Activated CD8-positive, alpha-beta T cell treated with anti-CD3 and anti-CD28 coated beads for 36 hours (primary cell): ENCODE results near the gene VIPR2. TPM values are rescaled to one million over a fixed set of nuclear protein-coding genes. Genes with fewer than 3 reads are reported as not detected.

Experiments
- ATAC-seq: fragments of 200-7000 bp; cut with Tn5 transposase; one replicate; pipeline ENCODE4 v1.10.0; 2021; ENCODE audit warnings: mild to moderate bottlenecking, moderate library complexity
- CTCF ChIA-PET: fragments of 350-600 bp; sonication (Branson Sonifier 250); formaldehyde crosslinking; loops from one replicate; lab custom pipeline; 2021; ENCODE audit warnings: antibody characterized with exemption; lab: Charles Lee
- POLR2A ChIA-PET: fragments of 350-600 bp; sonication (Branson Sonifier 250); formaldehyde crosslinking; loops from one replicate; lab custom pipeline; 2021; ENCODE audit warnings: antibody characterized with exemption; lab: Charles Lee
- DNase-seq: peaks from one replicate; pipeline ENCODE4 v3.0.0-alpha.2; 2020
- H3K27ac Mint-ChIP-seq: one replicate; pipeline ENCODE4 v1.8.0; 2021; ENCODE audit warnings: mild to moderate bottlenecking, mixed read lengths
- H3K27me3 Mint-ChIP-seq: one replicate; pipeline ENCODE4 v1.8.0; 2021; ENCODE audit warnings: mixed read lengths
- H3K36me3 Mint-ChIP-seq: one replicate; pipeline ENCODE4 v1.8.0; 2021; ENCODE audit warnings: low read depth, mixed read lengths
- H3K4me1 Mint-ChIP-seq: one replicate; pipeline ENCODE4 v1.8.0; 2021; ENCODE audit warnings: low read depth, mixed read lengths
- H3K4me3 Mint-ChIP-seq: one replicate; pipeline ENCODE4 v1.8.0; 2021; ENCODE audit warnings: mild to moderate bottlenecking, moderate library complexity, mixed read lengths
- H3K9me3 Mint-ChIP-seq: one replicate; pipeline ENCODE4 v1.8.0; 2021; ENCODE audit warnings: mixed read lengths
- intact Hi-C: fragments of 100-400 bp; cut with micrococcal nuclease; formaldehyde crosslinking; loops from one replicate; pipeline ENCODE4 v1.10.0; 2022
- total RNA-seq, 2 experiments: library from RNA; stranded (reverse); gene quantifications; one replicate each; pipeline ENCODE4 v1.2.3, GENCODE V29; 2021
- TF ChIP-seq, protein P1 (sequence below): fragments of 200-600 bp; IDR thresholded peaks from one replicate; pipeline ENCODE4 v1.8.0; 2022; ENCODE audit warnings: antibody characterized with exemption, mild to moderate bottlenecking

VIPR2 gene
- total RNA-seq, 2 experiments from 2014 or later = 0.09 TPM; not detected in 1

DNA sequence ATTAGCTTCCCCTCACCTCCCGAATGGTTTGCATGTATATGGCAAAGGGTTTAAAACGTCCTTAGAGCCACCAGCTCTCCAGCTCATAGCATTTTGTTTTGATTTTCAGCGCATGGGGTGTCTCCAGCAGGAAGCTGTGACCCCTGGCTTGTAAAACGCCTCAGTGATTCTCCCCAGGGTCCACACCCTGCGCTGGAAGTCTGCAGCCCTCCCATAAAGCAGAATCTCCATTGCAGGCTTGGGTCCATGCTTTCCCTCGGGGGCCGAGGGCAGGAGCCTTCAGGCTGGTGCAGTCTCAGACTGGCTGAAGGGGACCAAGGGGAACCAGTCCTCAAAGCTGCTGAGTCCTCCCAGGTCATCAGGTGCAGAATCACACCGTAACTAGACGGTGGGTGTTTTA lies 109.7 kb downstream of the VIPR2 start:
- DNase-seq (no peak), ATAC-seq (no peak)
- Mint-ChIP-seq H3K27me3 (peaks cover 9% of the 10 kb centered on the region), H3K27ac (no peak overlapping the region), H3K36me3 (no peaks in the 10 kb centered on the region), H3K4me3 (no peak overlapping the region), H3K9me3 (no peaks in the 10 kb centered on the region), H3K4me1 (peaks cover 2% of the 10 kb centered on the region)
- CTCF ChIA-PET = no interaction called here
- TF ChIP-seq, protein P1, sequence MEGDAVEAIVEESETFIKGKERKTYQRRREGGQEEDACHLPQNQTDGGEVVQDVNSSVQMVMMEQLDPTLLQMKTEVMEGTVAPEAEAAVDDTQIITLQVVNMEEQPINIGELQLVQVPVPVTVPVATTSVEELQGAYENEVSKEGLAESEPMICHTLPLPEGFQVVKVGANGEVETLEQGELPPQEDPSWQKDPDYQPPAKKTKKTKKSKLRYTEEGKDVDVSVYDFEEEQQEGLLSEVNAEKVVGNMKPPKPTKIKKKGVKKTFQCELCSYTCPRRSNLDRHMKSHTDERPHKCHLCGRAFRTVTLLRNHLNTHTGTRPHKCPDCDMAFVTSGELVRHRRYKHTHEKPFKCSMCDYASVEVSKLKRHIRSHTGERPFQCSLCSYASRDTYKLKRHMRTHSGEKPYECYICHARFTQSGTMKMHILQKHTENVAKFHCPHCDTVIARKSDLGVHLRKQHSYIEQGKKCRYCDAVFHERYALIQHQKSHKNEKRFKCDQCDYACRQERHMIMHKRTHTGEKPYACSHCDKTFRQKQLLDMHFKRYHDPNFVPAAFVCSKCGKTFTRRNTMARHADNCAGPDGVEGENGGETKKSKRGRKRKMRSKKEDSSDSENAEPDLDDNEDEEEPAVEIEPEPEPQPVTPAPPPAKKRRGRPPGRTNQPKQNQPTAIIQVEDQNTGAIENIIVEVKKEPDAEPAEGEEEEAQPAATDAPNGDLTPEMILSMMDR = no peak
- intact Hi-C loops = no loop called here
- POLR2A ChIA-PET = interaction anchor here (0.6 kb wide), 1 partner anchor 162 kb away, joined by 3 read pairs; no protein-coding TSS in a partner anchor

- no peak overlapping the region for H3K27ac Mint-ChIP-seq
- POLR2A ChIA-PET = interaction anchor here (0.6 kb wide), 1 partner anchor 163 kb away, joined by 3 read pairs; no protein-coding TSS in a partner anchor
- TF ChIP-seq, protein P1 = no peak
These were observed 110.3 kb downstream of the VIPR2 start for GRCh38 chr7:159034394-159034793.

DNA sequence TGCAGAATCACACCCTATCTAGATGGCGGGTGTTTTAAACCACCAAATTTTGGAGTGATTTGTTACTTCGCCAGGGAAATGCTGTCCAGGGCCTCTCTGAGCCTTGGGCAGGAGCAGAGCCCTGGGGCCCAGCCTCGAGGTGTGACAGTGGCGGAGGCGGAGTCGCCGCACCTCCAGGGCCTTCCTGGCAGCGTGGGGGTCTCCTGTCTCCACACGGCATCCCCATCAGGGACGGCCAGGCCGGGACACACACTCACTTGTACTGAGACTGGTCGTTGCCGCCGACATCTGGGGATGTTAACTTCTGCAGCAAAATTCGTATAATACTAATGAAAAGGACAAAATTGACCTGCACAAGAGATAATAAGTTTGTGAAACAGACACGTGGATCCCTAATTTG lies 110.7 kb downstream of the VIPR2 start:
- Mint-ChIP-seq H3K27me3 (peaks cover 14% of the 10 kb centered on the region), H3K36me3 (no peaks in the 10 kb centered on the region), H3K4me3 (no peak overlapping the region), H3K27ac (no peak overlapping the region), H3K4me1 (peaks cover 2% of the 10 kb centered on the region), H3K9me3 (no peaks in the 10 kb centered on the region)
- DNase-seq = no peak
- POLR2A ChIA-PET = no interaction called here
- CTCF ChIA-PET = no interaction called here
- no peak for ATAC-seq
- intact Hi-C loops = no loop called here
- TF ChIP-seq, protein P1 = no peak

More at GRCh38 chr7:159034394-159034793, 110.3 kb downstream of the VIPR2 start:
- intact Hi-C loops = no loop called here
- CTCF ChIA-PET = no interaction called here
- Mint-ChIP-seq H3K4me3 (no peak overlapping the region), H3K27me3 (peaks cover 12% of the 10 kb centered on the region), H3K9me3 (no peaks in the 10 kb centered on the region), H3K4me1 (peaks cover 2% of the 10 kb centered on the region), H3K36me3 (no peaks in the 10 kb centered on the region)
- ATAC-seq (no peak), DNase-seq (no peak)

DNA sequence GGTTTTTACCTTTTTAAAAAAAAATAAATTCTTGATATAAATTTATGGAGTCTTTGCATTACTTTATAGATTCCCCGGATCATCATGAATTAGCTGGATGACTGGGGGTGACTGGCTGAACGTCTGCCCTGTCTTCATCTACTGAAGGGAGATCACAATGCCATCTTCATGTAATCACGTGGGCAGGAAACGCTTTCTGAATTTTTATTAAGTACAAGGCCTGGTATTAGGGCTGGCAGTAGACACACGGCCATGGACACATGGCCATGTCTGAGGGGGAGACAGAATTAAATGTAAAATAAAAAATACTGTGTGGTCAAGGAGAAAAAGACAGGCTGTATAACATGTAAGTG lies 111.2 kb downstream of the VIPR2 start:
- Mint-ChIP-seq H3K36me3 (no peaks in the 10 kb centered on the region), H3K27me3 (peaks cover 15% of the 10 kb centered on the region), H3K4me3 (no peak overlapping the region), H3K9me3 (no peaks in the 10 kb centered on the region), H3K27ac (no peak overlapping the region), H3K4me1 (peaks cover 2% of the 10 kb centered on the region)
- TF ChIP-seq, protein P1 = no peak
- CTCF ChIA-PET = no interaction called here
- DNase-seq (no peak), ATAC-seq (no peak)
- POLR2A ChIA-PET = no interaction called here
- intact Hi-C loops = no loop called here

DNA sequence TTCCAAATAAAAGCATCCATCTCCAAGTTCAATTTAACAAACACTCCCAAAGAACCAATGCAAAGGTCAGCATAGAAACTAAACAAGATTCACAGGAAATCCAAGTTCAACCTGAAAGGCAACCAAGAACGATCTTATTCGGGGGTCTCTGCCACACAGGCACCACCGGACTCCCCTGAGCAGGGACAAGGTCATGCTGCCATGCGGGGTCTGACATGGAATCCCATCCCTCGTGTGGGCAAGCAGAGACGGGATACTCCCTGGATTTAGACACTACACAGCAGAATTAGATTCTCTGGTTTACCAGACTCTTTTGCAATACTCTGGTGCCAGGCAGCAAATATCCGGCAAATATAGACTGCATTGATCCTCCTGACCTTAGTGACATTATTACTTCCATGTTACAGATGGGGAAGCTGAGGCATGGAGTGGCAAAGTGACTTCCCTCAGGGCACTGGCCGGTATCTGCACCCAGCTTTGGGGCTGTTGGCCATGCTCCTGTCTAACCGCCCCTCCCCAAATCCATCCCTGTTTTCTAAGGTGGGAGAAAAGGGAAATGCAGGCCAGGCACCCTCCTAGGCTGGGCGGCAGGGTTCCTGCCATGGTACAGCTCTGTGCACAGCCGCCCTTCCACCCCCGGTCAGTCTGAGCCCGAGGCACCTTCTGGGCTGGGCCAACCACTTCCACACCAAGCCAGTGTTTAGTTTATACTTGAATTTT lies 111.8 kb downstream of the VIPR2 start:
- H3K4me3 Mint-ChIP-seq = no peak overlapping the region
- DNase-seq = no peak
- ChIA-PET CTCF (no interaction called here), POLR2A (no interaction called here)
- peaks cover 2% of the 10 kb centered on the region for H3K4me1 Mint-ChIP-seq
- H3K27me3 Mint-ChIP-seq = peaks cover 19% of the 10 kb centered on the region
- TF ChIP-seq, protein P1 = no peak
- no peaks in the 10 kb centered on the region for H3K36me3 Mint-ChIP-seq
- no peak for ATAC-seq
- no peak overlapping the region for H3K27ac Mint-ChIP-seq
- H3K9me3 Mint-ChIP-seq = no peaks in the 10 kb centered on the region
- intact Hi-C loops = no loop called here
